NCI-H2196 treated with DMSO at 0.1 percent for 48 hours (cell line): ENCODE results near the gene ACAA1.
"Not testable (repeated sequence)": the region's sequence is repeated elsewhere in the genome, so short reads cannot be mapped to it uniquely, and the experiment has no call there.

Experiments used
- DNase-seq: peaks from one replicate; lab custom pipeline; 2025; ENCODE audit not compliant: unreplicated experiment; lab: John Stamatoyannopoulos, UW

The ACAA1 gene

GRCh38 chr3:38083871-38084333, 53.0 kb downstream of the ACAA1 start:
- no peak for DNase-seq

GRCh38 chr3:38083254-38083653, 53.7 kb downstream of the ACAA1 start:
- DNase-seq = not testable (repeated sequence)

GRCh38 chr3:38082296-38082695, 54.6 kb downstream of the ACAA1 start:
- DNase-seq = not testable (repeated sequence)

GRCh38 chr3:38077073-38077472, 59.9 kb downstream of the ACAA1 start:
- DNase-seq = not testable (repeated sequence)
